LHCN-M2 (cell line): ENCODE data around the gene IL12B. TPM values are rescaled to one million over a fixed set of nuclear protein-coding genes. Genes with fewer than 3 reads are reported as not detected.
"Not testable (repeated sequence)": the region's sequence is repeated elsewhere in the genome, so short reads cannot be mapped to it uniquely, and the experiment has no call there.

Experiments used
- DNase-seq: peaks from one replicate; pipeline ENCODE4 v3.0.0-alpha.2; 2012; ENCODE audit warnings: low read depth
- total RNA-seq: library from RNA; depleted of rRNA; stranded (reverse); fragments of >200 nt; gene quantifications from 2 replicates; pipeline ENCODE4 v1.2.3, GENCODE V29; 2014

The IL12B gene
- total RNA-seq, 1 experiment from 2014 or later, result not detected

DNA sequence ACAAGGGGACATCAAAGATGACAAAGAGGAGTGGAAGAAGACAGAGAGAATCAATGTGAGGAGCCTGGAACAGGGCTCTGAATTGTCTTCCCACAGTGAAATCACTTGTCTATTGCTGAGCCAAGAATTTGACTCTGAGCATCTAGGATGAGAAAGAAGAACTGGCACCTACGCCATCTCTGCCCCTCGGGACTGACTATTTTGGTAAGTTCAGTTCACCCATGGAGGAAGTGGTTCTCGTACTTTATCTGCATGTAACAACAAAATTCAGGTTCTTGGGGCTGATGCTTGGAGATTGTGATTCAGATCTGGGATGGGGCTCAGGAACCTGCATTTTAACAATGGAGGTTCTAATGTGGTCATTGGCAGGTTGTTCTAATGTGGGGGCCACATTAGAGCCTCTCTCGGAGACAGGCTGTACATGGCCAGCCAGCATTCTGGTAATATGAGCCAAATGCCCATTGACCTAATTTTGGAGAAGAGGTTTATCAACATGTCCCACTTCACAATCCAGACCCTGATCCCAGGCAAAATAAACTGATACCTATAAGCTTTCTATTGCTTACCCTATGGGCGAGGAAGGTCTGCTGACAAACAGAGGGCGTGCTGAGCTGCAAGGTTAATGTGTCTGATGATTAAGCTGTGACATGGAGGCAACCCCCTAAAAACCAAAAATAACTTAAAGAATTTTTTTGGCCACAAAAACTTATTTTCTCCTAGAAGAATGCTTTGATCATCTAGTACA, 2.7 kb upstream of the IL12B start:
- no peak for DNase-seq

- peak; percentile 34 for DNase-seq
These were observed 1.0 kb upstream of the IL12B start for GRCh38 chr5:159331093-159331973.

GRCh38 chr5:159324986-159325385, 5.3 kb downstream of the IL12B start:
- DNase-seq, result peak; percentile 72

- peak; percentile 89 for DNase-seq
These were observed 6.1 kb downstream of the IL12B start for GRCh38 chr5:159324102-159324755.

DNA sequence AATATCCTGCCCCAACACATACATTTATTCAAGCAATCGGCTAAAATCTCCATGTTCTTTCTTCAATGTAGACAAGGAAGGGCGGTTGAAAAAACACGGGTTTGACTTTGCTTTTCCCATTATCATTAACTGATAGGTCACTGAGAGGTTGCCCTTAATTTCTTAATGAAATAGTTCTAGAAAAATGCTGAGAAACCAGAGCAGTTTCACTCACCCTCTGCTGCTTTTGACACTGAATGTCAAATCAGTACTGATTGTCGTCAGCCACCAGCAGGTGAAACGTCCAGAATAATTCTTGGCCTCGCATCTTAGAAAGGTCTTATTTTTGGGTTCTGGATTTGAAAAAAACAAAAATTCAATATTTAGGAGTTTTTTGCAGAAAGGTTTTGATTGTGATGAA, 8.1 kb downstream of the IL12B start:
- no peak for DNase-seq

DNA sequence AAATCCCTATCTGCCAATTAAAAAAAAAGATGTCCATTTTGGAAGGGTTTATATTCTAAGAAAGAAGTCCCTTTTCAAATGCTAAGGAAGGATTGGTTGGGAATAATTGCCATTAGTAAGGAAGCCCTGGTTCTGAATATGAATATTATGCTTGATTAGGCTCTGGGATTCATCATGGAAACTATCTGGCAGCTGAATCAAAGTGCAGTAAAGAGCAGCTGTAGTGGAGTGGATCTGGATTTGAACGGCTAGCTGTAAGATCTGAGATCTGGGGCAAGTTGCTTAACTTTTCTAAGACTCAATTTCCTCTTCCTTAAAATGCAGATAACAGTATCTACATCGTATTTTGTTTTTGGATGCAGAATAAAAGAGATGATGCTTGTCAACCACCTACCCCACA, 10.5 kb downstream of the IL12B start:
- DNase-seq, result no peak

DNA sequence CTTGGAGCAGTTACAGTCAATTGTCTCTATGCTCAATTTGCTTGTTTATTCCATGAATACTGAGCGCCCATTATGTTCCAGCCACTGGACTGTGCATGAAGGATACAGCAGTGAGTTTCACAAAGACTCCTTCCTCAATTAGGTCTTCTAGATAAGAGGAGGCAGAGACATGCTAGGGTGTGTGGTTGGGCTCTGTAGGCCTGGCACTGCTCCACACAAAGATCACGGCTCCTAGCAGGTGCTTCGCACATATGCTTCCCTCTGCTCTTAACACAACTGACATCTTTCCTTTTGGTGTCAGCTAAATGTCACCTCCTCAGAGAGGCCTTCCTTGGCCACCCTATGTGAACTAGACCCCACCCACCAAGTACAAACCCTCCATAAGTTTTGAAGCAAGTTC, 10.9 kb downstream of the IL12B start:
- no peak for DNase-seq

- DNase-seq, result no peak
These were observed 11.8 kb downstream of the IL12B start for GRCh38 chr5:159318448-159318847.

DNA sequence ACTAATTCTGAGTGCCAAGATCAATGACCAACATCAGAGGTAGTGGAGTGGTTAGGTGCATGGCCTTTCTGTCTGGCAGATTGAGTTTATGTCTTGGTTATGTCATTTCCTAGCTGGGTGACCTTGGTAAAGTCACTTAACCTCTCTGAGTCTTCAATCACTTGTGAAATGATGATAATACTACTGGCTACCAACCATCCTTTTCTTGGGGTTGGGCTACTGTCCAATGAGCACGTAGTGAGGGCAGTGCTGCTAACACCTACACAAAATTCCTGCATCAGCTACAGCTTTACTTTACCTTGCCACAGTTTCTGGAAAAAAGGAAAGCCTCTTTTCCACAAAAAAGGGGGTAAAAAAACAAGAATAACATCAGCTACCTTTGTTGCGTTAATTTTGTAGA, 12.4 kb downstream of the IL12B start:
- DNase-seq, result no peak

GRCh38 chr5:159316519-159317383, 13.5 kb downstream of the IL12B start:
- peak; percentile 59 for DNase-seq

- DNase-seq, result no peak
These were observed 17.1 kb downstream of the IL12B start for GRCh38 chr5:159313197-159313596.

GRCh38 chr5:159311063-159311462, 19.2 kb downstream of the IL12B start:
- no peak for DNase-seq

DNA sequence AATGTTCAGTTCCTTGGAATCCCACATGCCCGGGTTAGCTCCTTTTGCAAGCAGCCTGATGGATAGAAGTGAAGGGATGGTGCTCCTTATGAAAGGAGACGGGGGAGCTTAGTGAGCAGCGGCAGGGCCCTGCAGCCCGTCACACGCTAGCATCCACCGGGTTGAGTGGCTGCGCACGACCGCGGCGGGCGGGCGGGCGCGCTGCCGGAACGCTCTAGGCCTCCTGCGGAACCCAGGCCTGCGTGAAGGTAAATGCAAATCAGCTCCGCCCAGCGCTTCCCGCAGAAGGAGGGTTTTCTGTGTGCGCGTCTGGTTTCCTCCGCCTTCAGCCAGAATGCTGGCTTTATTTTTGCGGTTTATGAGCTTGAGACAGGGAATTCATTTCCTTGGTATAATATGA, 19.8 kb downstream of the IL12B start:
- DNase-seq, result no peak

GRCh38 chr5:159309689-159310433, 20.4 kb downstream of the IL12B start:
- no peak for DNase-seq

DNA sequence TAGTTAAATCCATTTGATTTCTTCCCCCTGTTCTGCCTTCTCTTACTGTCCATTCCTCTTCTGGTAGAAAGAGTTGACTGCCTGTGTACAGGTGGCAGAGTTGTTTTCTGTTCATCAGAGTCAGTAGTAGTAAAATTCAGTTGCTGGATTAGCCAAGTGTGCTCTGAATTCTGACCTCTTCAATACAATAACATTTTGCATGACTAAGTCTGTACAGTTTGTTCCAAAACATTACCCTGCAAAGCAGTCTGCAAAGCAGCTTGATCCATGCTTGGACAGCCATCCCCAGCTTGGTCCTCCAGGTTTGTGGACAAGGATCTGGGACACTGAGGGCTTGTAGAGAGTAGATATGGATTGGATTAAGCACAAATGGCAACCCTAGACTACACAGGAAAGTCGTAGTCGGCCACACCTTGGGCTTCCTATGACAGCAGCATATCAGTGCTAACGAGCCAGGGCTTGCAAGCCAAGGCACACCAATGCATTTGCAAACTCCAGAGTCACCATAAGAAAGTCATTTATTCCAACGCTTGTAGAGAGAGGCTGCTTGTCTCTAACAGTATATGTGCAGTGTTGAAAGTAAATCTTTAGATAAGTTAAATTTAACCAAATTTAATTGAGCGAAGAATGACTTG, 25.2 kb downstream of the IL12B start:
- DNase-seq, result peak; percentile 65

GRCh38 chr5:159303286-159303685, 27.0 kb downstream of the IL12B start:
- no peak for DNase-seq

- DNase-seq, result peak; percentile 84
These were observed 28.1 kb downstream of the IL12B start for GRCh38 chr5:159301929-159302860.

DNA sequence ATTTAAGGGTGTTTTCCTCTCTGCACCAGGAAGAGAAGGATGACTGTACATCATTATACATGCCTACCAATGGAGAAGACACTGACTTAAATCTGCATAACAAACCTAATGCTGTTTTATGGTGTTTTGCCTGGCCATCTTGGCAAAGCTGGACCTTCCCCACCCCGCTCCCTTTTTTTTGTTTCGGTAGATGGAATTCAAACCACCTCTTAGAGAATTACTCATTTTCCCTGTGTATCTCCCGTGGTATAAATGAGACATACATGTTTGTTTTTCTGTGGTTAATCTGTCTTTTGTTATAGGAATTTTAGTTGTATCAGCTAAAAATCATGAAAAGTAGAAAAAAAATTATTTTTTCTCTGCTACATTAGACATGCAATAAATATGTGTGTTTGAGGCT, 28.8 kb downstream of the IL12B start:
- peak; percentile 82 for DNase-seq

DNA sequence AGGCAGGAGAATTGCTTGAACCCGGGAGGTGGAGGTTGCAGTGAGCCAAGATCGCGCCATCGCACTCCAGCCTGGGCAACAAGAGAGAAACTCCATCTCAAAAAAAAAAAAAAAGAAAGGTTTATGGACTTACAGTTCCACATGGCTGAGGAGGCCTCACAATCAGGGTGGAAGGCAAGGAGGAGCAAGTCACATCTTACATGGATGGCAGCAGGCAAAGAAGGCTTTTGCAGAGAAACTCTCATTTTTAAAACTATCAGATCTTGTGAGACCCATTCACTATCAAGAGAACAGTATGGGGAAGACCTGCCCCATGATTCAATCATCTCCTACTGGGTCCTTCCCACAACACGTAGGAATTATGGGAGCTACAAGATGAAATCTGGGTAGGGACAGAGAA, 33.0 kb downstream of the IL12B start:
- DNase-seq, result not testable (repeated sequence)
